GM19372 (cell line): ENCODE measurements around the gene CLPSL2.

Source experiments
- ATAC-seq: cut with Tn5 transposase; IDR thresholded peaks from one replicate; pipeline ENCODE4 v1.9.1; 2021; ENCODE audit warnings: mild to moderate bottlenecking, low read depth, moderate library complexity; ENCODE audit not compliant: unreplicated experiment

The CLPSL2 gene

GRCh38 chr6:35784200-35784599 is 7.8 kb downstream of the CLPSL2 start:
- ATAC-seq: no peak

GRCh38 chr6:35786272-35786671 is 9.9 kb downstream of the CLPSL2 start:
- no peak for ATAC-seq

- ATAC-seq: no peak
These were observed 10.4 kb downstream of the CLPSL2 start for GRCh38 chr6:35786810-35787209.

- ATAC-seq: no peak
These were observed 11.1 kb downstream of the CLPSL2 start for GRCh38 chr6:35787266-35788218.

- no peak for ATAC-seq
These were observed 12.1 kb downstream of the CLPSL2 start for GRCh38 chr6:35788423-35788982.

- ATAC-seq: no peak
These were observed 14.3 kb downstream of the CLPSL2 start for GRCh38 chr6:35790683-35791082.

- ATAC-seq: no peak
These were observed 18.4 kb downstream of the CLPSL2 start for GRCh38 chr6:35794536-35795452.

GRCh38 chr6:35795453-35796071 is 19.2 kb downstream of the CLPSL2 start:
- no peak for ATAC-seq

GRCh38 chr6:35796236-35796635 is 19.8 kb downstream of the CLPSL2 start:
- no peak for ATAC-seq

- ATAC-seq: no peak
These were observed 21.6 kb downstream of the CLPSL2 start for GRCh38 chr6:35797837-35798526.

- ATAC-seq: no peak
These were observed 22.3 kb downstream of the CLPSL2 start for GRCh38 chr6:35798706-35799105.

- ATAC-seq: no peak
These were observed 24.8 kb downstream of the CLPSL2 start for GRCh38 chr6:35801148-35801547.

GRCh38 chr6:35804996-35805736 is 28.8 kb downstream of the CLPSL2 start, which contains the start of gene LHFPL5:
LHFPL5 (plus strand) TSS chr6:35805352; CDS start chr6:35805671, 319 bp downstream.
- ATAC-seq: no peak

GRCh38 chr6:35808688-35809087 is 32.3 kb downstream of the CLPSL2 start:
- ATAC-seq: no peak

GRCh38 chr6:35809809-35810208 is 33.4 kb downstream of the CLPSL2 start:
- no peak for ATAC-seq

GRCh38 chr6:35810971-35811698 is 34.7 kb downstream of the CLPSL2 start:
- no peak for ATAC-seq

GRCh38 chr6:35811699-35811995 is 35.2 kb downstream of the CLPSL2 start:
- ATAC-seq: no peak

GRCh38 chr6:35817515-35817914 is 41.1 kb downstream of the CLPSL2 start:
- no peak for ATAC-seq

GRCh38 chr6:35823601-35824000 is 47.2 kb downstream of the CLPSL2 start:
- ATAC-seq: no peak
